Hypothalamus (tissue), 51 donors: ENCODE results near the gene GPRC5D.

ENCODE experiments used
- DNase-seq, 51 donors: peaks; one replicate each; lab custom pipeline; 2025; lab: John Stamatoyannopoulos, UW

GPRC5D gene

GRCh38 chr12:12941450-12942350, 10.3 kb downstream of the GPRC5D start:
- DNase-seq, result no peak

- DNase-seq, result no peak
Measured at GRCh38 chr12:12939888-12940287, 12.1 kb downstream of the GPRC5D start.

- DNase-seq, result no peak
Measured at GRCh38 chr12:12938541-12938940, 13.4 kb downstream of the GPRC5D start.

- no peak for DNase-seq
Measured at GRCh38 chr12:12936983-12937491, 14.9 kb downstream of the GPRC5D start.

GRCh38 chr12:12934556-12934955, 17.4 kb downstream of the GPRC5D start:
- no peak for DNase-seq

- DNase-seq, result no peak
Measured at GRCh38 chr12:12933742-12934141, 18.2 kb downstream of the GPRC5D start.

- DNase-seq, result no peak
Measured at GRCh38 chr12:12930633-12931219, 21.2 kb downstream of the GPRC5D start.

- no peak for DNase-seq
Measured at GRCh38 chr12:12929696-12930095, 22.3 kb downstream of the GPRC5D start.

GRCh38 chr12:12927211-12928079, 24.5 kb downstream of the GPRC5D start:
- DNase-seq, result peak in 15 of 51 donors; percentile 2 to 56 (median 18)

- DNase-seq, result no peak
Measured at GRCh38 chr12:12926571-12927071, 25.3 kb downstream of the GPRC5D start.

GRCh38 chr12:12925388-12925787, 26.6 kb downstream of the GPRC5D start:
- DNase-seq, result no peak

GRCh38 chr12:12924169-12924568, 27.8 kb downstream of the GPRC5D start:
- no peak for DNase-seq

- DNase-seq, result no peak
Measured at GRCh38 chr12:12922978-12923377, 29.0 kb downstream of the GPRC5D start.

- no peak for DNase-seq
Measured at GRCh38 chr12:12922191-12922616, 29.8 kb downstream of the GPRC5D start.

- DNase-seq, result no peak
Measured at GRCh38 chr12:12919666-12920435, 32.1 kb downstream of the GPRC5D start.

GRCh38 chr12:12918781-12919389, 33.1 kb downstream of the GPRC5D start:
- DNase-seq, result no peak

GRCh38 chr12:12917517-12917916, 34.5 kb downstream of the GPRC5D start:
- DNase-seq, result no peak

GRCh38 chr12:12916135-12916944, 35.6 kb downstream of the GPRC5D start:
- peak; percentile 22 to 94 (median 78) for DNase-seq

GRCh38 chr12:12915656-12916055, 36.3 kb downstream of the GPRC5D start:
- no peak for DNase-seq
